Mucosa of stomach (tissue), 1 donor: ENCODE measurements around the gene MT1E.

Experiments used
- H3K27me3 ChIP-seq: one replicate; pipeline ENCODE4 v1.7.0; 2013; ENCODE audit warnings: mild to moderate bottlenecking, low read length; ENCODE audit not compliant: control insufficient read depth, insufficient read depth
- H3K36me3 ChIP-seq: one replicate; pipeline ENCODE4 v1.7.0; 2013; ENCODE audit warnings: low read length; ENCODE audit not compliant: control insufficient read depth, insufficient read depth
- H3K4me1 ChIP-seq: one replicate; pipeline ENCODE4 v1.7.0; 2013; ENCODE audit warnings: mild to moderate bottlenecking, low read length; ENCODE audit not compliant: control insufficient read depth, insufficient read depth
- H3K4me3 ChIP-seq: one replicate; pipeline ENCODE4 v1.7.0; 2013; ENCODE audit warnings: low read length
- H3K9ac ChIP-seq: one replicate; pipeline ENCODE4 v1.7.0; 2013; ENCODE audit warnings: mild to moderate bottlenecking, low read length, moderate library complexity
- H3K9me3 ChIP-seq: one replicate; pipeline ENCODE4 v1.7.0; 2013; ENCODE audit warnings: mild to moderate bottlenecking, low read length, moderate library complexity; ENCODE audit not compliant: control insufficient read depth
- donor health status: Pancreatic carcinoma.

Gene MT1E

GRCh38 chr16:56593573-56594291 lies 31.8 kb upstream of the MT1E start:
- H3K4me1 ChIP-seq = peaks cover 9% of the 10 kb centered on the region

GRCh38 chr16:56594292-56594619 lies 31.3 kb upstream of the MT1E start:
- Histone ChIP-seq H3K9me3 (no peaks in the 10 kb centered on the region), H3K27me3 (peaks cover 15% of the 10 kb centered on the region), H3K36me3 (no peaks in the 10 kb centered on the region), H3K4me3 (no peak overlapping the region), H3K4me1 (peaks cover 7% of the 10 kb centered on the region), H3K9ac (no peak overlapping the region)

More at GRCh38 chr16:56593573-56594291, 31.8 kb upstream of the MT1E start:
- H3K36me3 ChIP-seq = no peaks in the 10 kb centered on the region
- peaks cover 20% of the 10 kb centered on the region for H3K27me3 ChIP-seq
- H3K9me3 ChIP-seq = no peaks in the 10 kb centered on the region
- H3K9ac ChIP-seq = no peak overlapping the region
- H3K4me3 ChIP-seq = no peak overlapping the region

GRCh38 chr16:56600398-56600999 lies 25.1 kb upstream of the MT1E start:
- no peak overlapping the region for H3K4me3 ChIP-seq
- no peaks in the 10 kb centered on the region for H3K4me1 ChIP-seq
- no peaks in the 10 kb centered on the region for H3K36me3 ChIP-seq
- no peaks in the 10 kb centered on the region for H3K9me3 ChIP-seq
- no peak overlapping the region for H3K9ac ChIP-seq
- H3K27me3 ChIP-seq = no peaks in the 10 kb centered on the region

- Histone ChIP-seq H3K27me3 (no peaks in the 10 kb centered on the region), H3K9me3 (no peaks in the 10 kb centered on the region), H3K4me3 (no peak overlapping the region), H3K36me3 (no peaks in the 10 kb centered on the region), H3K9ac (no peak overlapping the region), H3K4me1 (no peaks in the 10 kb centered on the region)
Measured at GRCh38 chr16:56601325-56601724, 24.3 kb upstream of the MT1E start.

- H3K27me3 ChIP-seq = no peaks in the 10 kb centered on the region
- H3K9me3 ChIP-seq = no peaks in the 10 kb centered on the region
- no peak overlapping the region for H3K9ac ChIP-seq
- H3K36me3 ChIP-seq = no peaks in the 10 kb centered on the region
- H3K4me1 ChIP-seq = peaks cover 15% of the 10 kb centered on the region
- H3K4me3 ChIP-seq = no peak overlapping the region
Measured at GRCh38 chr16:56603589-56603988, 22.0 kb upstream of the MT1E start.

GRCh38 chr16:56604966-56605365 lies 20.6 kb upstream of the MT1E start:
- Histone ChIP-seq H3K4me3 (no peak overlapping the region), H3K4me1 (peaks cover 16% of the 10 kb centered on the region), H3K9ac (no peak overlapping the region), H3K9me3 (no peaks in the 10 kb centered on the region), H3K36me3 (no peaks in the 10 kb centered on the region), H3K27me3 (no peaks in the 10 kb centered on the region)

GRCh38 chr16:56605475-56605874 lies 20.1 kb upstream of the MT1E start:
- Histone ChIP-seq H3K4me1 (peaks cover 21% of the 10 kb centered on the region), H3K9ac (no peak overlapping the region), H3K27me3 (no peaks in the 10 kb centered on the region), H3K9me3 (no peaks in the 10 kb centered on the region), H3K36me3 (no peaks in the 10 kb centered on the region), H3K4me3 (no peak overlapping the region)

GRCh38 chr16:56606071-56606475 lies 19.5 kb upstream of the MT1E start:
- Histone ChIP-seq H3K4me3 (no peak overlapping the region), H3K36me3 (no peaks in the 10 kb centered on the region), H3K4me1 (peaks cover 27% of the 10 kb centered on the region), H3K9ac (no peak overlapping the region), H3K9me3 (no peaks in the 10 kb centered on the region), H3K27me3 (no peaks in the 10 kb centered on the region)

- Histone ChIP-seq H3K4me1 (peaks cover 32% of the 10 kb centered on the region), H3K27me3 (no peaks in the 10 kb centered on the region), H3K4me3 (no peak overlapping the region), H3K36me3 (no peaks in the 10 kb centered on the region), H3K9me3 (no peaks in the 10 kb centered on the region), H3K9ac (no peak overlapping the region)
Measured at GRCh38 chr16:56606476-56607108, 19.0 kb upstream of the MT1E start.

- H3K9ac ChIP-seq = peak overlapping the region; percentile 11
- no peak overlapping the region for H3K4me3 ChIP-seq
- H3K36me3 ChIP-seq = no peaks in the 10 kb centered on the region
- peaks cover 33% of the 10 kb centered on the region for H3K4me1 ChIP-seq
- no peaks in the 10 kb centered on the region for H3K27me3 ChIP-seq
- no peaks in the 10 kb centered on the region for H3K9me3 ChIP-seq
Measured at GRCh38 chr16:56607109-56607618, 18.4 kb upstream of the MT1E start.

- Histone ChIP-seq H3K36me3 (no peaks in the 10 kb centered on the region), H3K9ac (peak overlapping the region; percentile 11), H3K4me1 (peaks cover 33% of the 10 kb centered on the region), H3K4me3 (peak overlapping the region; percentile 34), H3K27me3 (no peaks in the 10 kb centered on the region), H3K9me3 (no peaks in the 10 kb centered on the region)
Measured at GRCh38 chr16:56607675-56608042, 17.9 kb upstream of the MT1E start.
